IMR-90 (cell line): ENCODE results near the gene CRTAC1. TPM values are rescaled to one million over a fixed set of nuclear protein-coding genes. Genes with fewer than 3 reads are reported as not detected.

Experiments used
- ATAC-seq: fragments of 200-7000 bp; cut with Tn5 transposase; 2 replicates; pipeline ENCODE4 v1.9.1; 2020; ENCODE audit warnings: low read depth, mild to moderate bottlenecking, moderate library complexity
- BruUV-seq: library from RNA; stranded (reverse); fragments of 400-500 nt; replicated peaks from 2 replicates; lab custom pipeline; 2021; lab: Mats Ljungman, UMichigan
- CTCF ChIA-PET: fragments of 300-600 bp; formaldehyde crosslinking; extraction: SDS; loops from one replicate; lab custom pipeline; 2021; ENCODE audit warnings: antibody characterized with exemption; lab: Yijun Ruan, JAX
- POLR2A ChIA-PET: fragments of 300-600 bp; sonication (Branson Sonifier 250); formaldehyde crosslinking; loops from one replicate; lab custom pipeline; 2022; ENCODE audit warnings: antibody characterized with exemption; ENCODE audit not compliant: unreplicated experiment; lab: Charles Lee
- DNase-seq: peaks from one replicate; pipeline ENCODE4 v3.0.0; 2013
- H2AFZ ChIP-seq: replicated peaks from 2 replicates; pipeline ENCODE3; 2013; ENCODE audit warnings: low read length, mild to moderate bottlenecking; ENCODE audit not compliant: poor library complexity
- H2AK5ac ChIP-seq: 2 replicates; pipeline ENCODE4 v1.6.1; 2013; ENCODE audit warnings: low read depth, low read length, inconsistent platforms
- H2AK9ac ChIP-seq: replicated peaks from 2 replicates; pipeline ENCODE3; 2013; ENCODE audit warnings: mild to moderate bottlenecking, low read depth, low read length, moderate library complexity; ENCODE audit not compliant: poor library complexity
- H2BK120ac ChIP-seq: 2 replicates; pipeline ENCODE4 v1.6.1; 2013; ENCODE audit warnings: low read depth, low read length, inconsistent platforms
- H2BK15ac ChIP-seq: 3 replicates; pipeline ENCODE4 v1.6.1; 2013; ENCODE audit warnings: low read depth, low read length, inconsistent platforms
- H2BK20ac ChIP-seq: 2 replicates; pipeline ENCODE4 v1.6.1; 2013; ENCODE audit warnings: low read depth, mild to moderate bottlenecking, inconsistent platforms, low read length, moderate library complexity
- H2BK5ac ChIP-seq: 2 replicates; pipeline ENCODE4 v1.6.1; 2013; ENCODE audit warnings: mild to moderate bottlenecking, low read depth, low read length, inconsistent platforms; ENCODE audit not compliant: poor library complexity, severe bottlenecking
- H3K14ac ChIP-seq: replicated peaks from 2 replicates; pipeline ENCODE4 v1.6.1; 2013; ENCODE audit warnings: low read depth, low read length, inconsistent platforms
- H3K18ac ChIP-seq: 2 replicates; pipeline ENCODE4 v1.6.1; 2013; ENCODE audit warnings: low read depth, low read length, control low read depth
- H3K23ac ChIP-seq: 2 replicates; pipeline ENCODE4 v1.6.1; 2013; ENCODE audit warnings: low read depth, low read length, inconsistent platforms
- H3K27ac ChIP-seq: 2 replicates; pipeline ENCODE4 v1.5.1; 2013; ENCODE audit warnings: mild to moderate bottlenecking, control low read depth, low read length; ENCODE audit not compliant: insufficient read depth
- H3K27me3 ChIP-seq: 2 replicates; pipeline ENCODE4 v1.6.1; 2013; ENCODE audit warnings: low read length; ENCODE audit not compliant: control insufficient read depth, insufficient read depth
- H3K36me3 ChIP-seq: 2 replicates; pipeline ENCODE4 v1.6.1; 2013; ENCODE audit warnings: low read length, mixed read lengths; ENCODE audit not compliant: control insufficient read depth, insufficient read depth
- H3K4ac ChIP-seq: 2 replicates; pipeline ENCODE4 v1.6.1; 2013; ENCODE audit warnings: low read depth, low read length, inconsistent platforms
- H3K4me1 ChIP-seq: 2 replicates; pipeline ENCODE4 v1.6.1; 2013; ENCODE audit warnings: low read length, mixed read lengths; ENCODE audit not compliant: control insufficient read depth, insufficient read depth
- H3K4me2 ChIP-seq: 2 replicates; pipeline ENCODE4 v1.6.1; 2013; ENCODE audit warnings: low read depth, mild to moderate bottlenecking, control low read depth, low read length, moderate library complexity
- H3K4me3 ChIP-seq: 2 replicates; pipeline ENCODE4 v1.5.1; 2013; ENCODE audit warnings: low read depth, mild to moderate bottlenecking, control low read depth, low read length, moderate library complexity; ENCODE audit not compliant: insufficient read depth
- H3K56ac ChIP-seq: 2 replicates; pipeline ENCODE4 v1.6.1; 2013; ENCODE audit warnings: low read length, inconsistent platforms; ENCODE audit not compliant: insufficient read depth; ENCODE audit errors: extremely low read depth
- H3K79me1 ChIP-seq, 2 experiments: 2 replicates each; pipeline ENCODE4 v1.6.1; 2013; ENCODE audit warnings: low read length in 2 of 2, inconsistent platforms in 1 of 2, low read depth in 1 of 2
- H3K9ac ChIP-seq: 2 replicates; pipeline ENCODE4 v1.6.1; 2013; ENCODE audit warnings: low read depth, low read length, control low read depth
- H3K9me1 ChIP-seq: 2 replicates; pipeline ENCODE4 v1.6.1; 2013; ENCODE audit warnings: low read length, inconsistent platforms; ENCODE audit not compliant: insufficient read depth
- H3K9me3 ChIP-seq: 2 replicates; pipeline ENCODE4 v1.6.1; 2013; ENCODE audit warnings: low read length; ENCODE audit not compliant: control insufficient read depth, insufficient read depth
- H4K20me1 ChIP-seq: 2 replicates; pipeline ENCODE4 v1.6.1; 2013; ENCODE audit warnings: low read length, inconsistent platforms; ENCODE audit not compliant: insufficient read depth
- H4K5ac ChIP-seq: 2 replicates; pipeline ENCODE4 v1.6.1; 2013; ENCODE audit warnings: mild to moderate bottlenecking, low read depth, low read length, control low read depth
- H4K8ac ChIP-seq, 2 experiments: 2 replicates each; pipeline ENCODE4 v1.6.1; 2013; ENCODE audit warnings: low read depth in 2 of 2, low read length in 2 of 2, control low read depth in 1 of 2, inconsistent platforms in 1 of 2
- H4K91ac ChIP-seq: 2 replicates; pipeline ENCODE4 v1.6.1; 2013; ENCODE audit warnings: low read depth, low read length, inconsistent platforms; ENCODE audit not compliant: insufficient read depth
- MAFK ChIP-seq: IDR thresholded peaks from 2 replicates; pipeline ENCODE4 v1.6.1; 2012; ENCODE audit warnings: low read depth, low read length, improper control_type of control experiment
- MXI1 ChIP-seq: IDR thresholded peaks from 2 replicates; pipeline ENCODE4 v1.6.1; 2012; ENCODE audit warnings: low read depth, mild to moderate bottlenecking, low read length, moderate library complexity, borderline replicate concordance
- NFE2L2 ChIP-seq: fragments of 150-350 bp; IDR thresholded peaks from 2 replicates; pipeline ENCODE4 v1.6.1; 2016; ENCODE audit warnings: low read depth, mild to moderate bottlenecking, low read length
- POLR2A ChIP-seq: IDR thresholded peaks from 2 replicates; pipeline ENCODE4 v1.6.1; 2012; ENCODE audit warnings: mild to moderate bottlenecking, low read depth, low read length
- RCOR1 ChIP-seq: IDR thresholded peaks from 2 replicates; pipeline ENCODE4 v1.6.1; 2012; ENCODE audit warnings: mild to moderate bottlenecking, low read length, improper control_type of control experiment; ENCODE audit not compliant: insufficient replicate concordance
- WGBS, 2 experiments: methylation state at CpG; one replicate each; pipeline versions ENCODE4 v1.1.5 to v1.1.7; 2013; ENCODE audit warnings: missing lambda C conversion rate in 2 of 2; ENCODE audit not compliant: insufficient read length in 1 of 2; ENCODE audit errors: extremely low coverage in 2 of 2; 5-methylcytosine and 5-hydroxymethylcytosine counted together
- dilution Hi-C: fragments of 300-500 bp; cut with HindIII; formaldehyde crosslinking; loops from one replicate; pipeline ENCODE4 v1.14.3; 2018; ENCODE audit warnings: low sequenced_read_pairs; ENCODE audit not compliant: unreplicated experiment
- in situ Hi-C: fragments of 300-500 bp; cut with MboI; formaldehyde crosslinking; loops from 3 replicates; pipeline ENCODE4 v1.14.3; 2019; ENCODE audit warnings: low sequenced_read_pairs, inconsistent platforms, mixed read lengths
- intact Hi-C: fragments of 100-400 bp; cut with micrococcal nuclease; formaldehyde crosslinking; loops from 2 replicates; pipeline ENCODE4 v1.10.0; 2022
- polyA plus RNA-seq, 3 experiments: library from polyadenylated mRNA; depleted of rRNA; stranded (reverse); fragments of >200 nt; gene quantifications; 2 replicates each; pipeline ENCODE4 v1.2.3, GENCODE V29; 2012; ENCODE audit warnings: low replicate concordance in 1 of 3
- total RNA-seq: library from RNA; depleted of rRNA; stranded (reverse); fragments of >200 nt; gene quantifications from 2 replicates; pipeline ENCODE4 v1.2.3, GENCODE V29; 2012
- TF ChIP-seq, protein P1 (sequence below): conservative IDR thresholded peaks from 2 replicates; pipeline ENCODE4 v1.5.1; 2012; ENCODE audit warnings: mild to moderate bottlenecking, low read depth, low read length, improper control_type of control experiment
- TF ChIP-seq, protein P2 (sequence below): fragments of 150-350 bp; IDR thresholded peaks from 2 replicates; pipeline ENCODE4 v1.6.1; 2017; ENCODE audit warnings: mild to moderate bottlenecking, antibody characterized with exemption, low read length, low read depth

The CRTAC1 gene
- total and polyA plus RNA-seq, 2 of the 4 experiments (the other 2 are of a cell fraction): not detected

DNA sequence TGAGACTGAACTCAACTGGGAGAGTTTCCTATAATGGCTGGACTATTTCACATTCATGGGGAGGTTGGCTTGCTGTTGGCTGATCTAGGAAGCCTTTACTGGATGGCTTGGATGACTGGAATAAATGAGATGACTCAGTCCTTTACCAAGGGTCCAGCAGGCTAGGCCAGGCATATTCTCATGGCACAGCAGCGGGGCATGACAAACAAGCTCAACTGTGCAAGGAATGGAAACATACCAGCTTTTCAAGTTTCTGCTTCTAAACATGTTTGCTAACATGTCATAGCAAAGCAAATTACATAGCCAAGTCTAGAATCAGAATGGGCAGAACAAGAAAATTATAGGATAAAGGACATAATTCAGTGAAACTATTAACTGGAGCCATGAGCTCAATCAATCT, 46.8 kb upstream of the CRTAC1 start:
- intact Hi-C loops: no loop called here
- CTCF ChIA-PET: no interaction called here

More for the DNA sequence above, 46.8 kb upstream of the CRTAC1 start:
- Histone ChIP-seq H3K9me3 (no peaks in the 10 kb centered on the region), H3K14ac (no peak overlapping the region), H3K9ac (no peak overlapping the region), H2AK9ac (no peak overlapping the region), H3K4me2 (no peak overlapping the region), H3K4me1 (no peaks in the 10 kb centered on the region), H4K5ac (no peak overlapping the region), H3K4me3 (no peak overlapping the region), H2AFZ (no peak overlapping the region), H3K79me1 (no peaks in the 10 kb centered on the region), H4K8ac (no peak overlapping the region), H3K56ac (no peak overlapping the region), H2AK5ac (no peak overlapping the region), H3K9me1 (no peaks in the 10 kb centered on the region), H4K91ac (no peak overlapping the region), H3K36me3 (no peaks in the 10 kb centered on the region), H2BK5ac (no peak overlapping the region), H2BK20ac (no peak overlapping the region), H3K27ac (no peak overlapping the region), H3K4ac (no peak overlapping the region), H3K27me3 (0 out of 2 replicates have a peak, but pooled peaks cover 1% of the 10 kb centered on the region), H3K18ac (no peak overlapping the region), H4K20me1 (no peaks in the 10 kb centered on the region), H2BK15ac (no peak overlapping the region), H2BK120ac (no peak overlapping the region), H3K23ac (no peak overlapping the region)
- dilution Hi-C loops (no loop called here), in situ Hi-C loops (no loop called here)
- no CpG with 5 or more reads among the region's 1 CpG for WGBS, 2 experiments
- TF ChIP-seq MXI1: no peak
- TF ChIP-seq, protein P1, sequence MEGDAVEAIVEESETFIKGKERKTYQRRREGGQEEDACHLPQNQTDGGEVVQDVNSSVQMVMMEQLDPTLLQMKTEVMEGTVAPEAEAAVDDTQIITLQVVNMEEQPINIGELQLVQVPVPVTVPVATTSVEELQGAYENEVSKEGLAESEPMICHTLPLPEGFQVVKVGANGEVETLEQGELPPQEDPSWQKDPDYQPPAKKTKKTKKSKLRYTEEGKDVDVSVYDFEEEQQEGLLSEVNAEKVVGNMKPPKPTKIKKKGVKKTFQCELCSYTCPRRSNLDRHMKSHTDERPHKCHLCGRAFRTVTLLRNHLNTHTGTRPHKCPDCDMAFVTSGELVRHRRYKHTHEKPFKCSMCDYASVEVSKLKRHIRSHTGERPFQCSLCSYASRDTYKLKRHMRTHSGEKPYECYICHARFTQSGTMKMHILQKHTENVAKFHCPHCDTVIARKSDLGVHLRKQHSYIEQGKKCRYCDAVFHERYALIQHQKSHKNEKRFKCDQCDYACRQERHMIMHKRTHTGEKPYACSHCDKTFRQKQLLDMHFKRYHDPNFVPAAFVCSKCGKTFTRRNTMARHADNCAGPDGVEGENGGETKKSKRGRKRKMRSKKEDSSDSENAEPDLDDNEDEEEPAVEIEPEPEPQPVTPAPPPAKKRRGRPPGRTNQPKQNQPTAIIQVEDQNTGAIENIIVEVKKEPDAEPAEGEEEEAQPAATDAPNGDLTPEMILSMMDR: no peak
- no peak for TF ChIP-seq NFE2L2
- TF ChIP-seq RCOR1: no peak
- no peak for TF ChIP-seq POLR2A
- no peak for TF ChIP-seq MAFK
- TF ChIP-seq, protein P2, sequence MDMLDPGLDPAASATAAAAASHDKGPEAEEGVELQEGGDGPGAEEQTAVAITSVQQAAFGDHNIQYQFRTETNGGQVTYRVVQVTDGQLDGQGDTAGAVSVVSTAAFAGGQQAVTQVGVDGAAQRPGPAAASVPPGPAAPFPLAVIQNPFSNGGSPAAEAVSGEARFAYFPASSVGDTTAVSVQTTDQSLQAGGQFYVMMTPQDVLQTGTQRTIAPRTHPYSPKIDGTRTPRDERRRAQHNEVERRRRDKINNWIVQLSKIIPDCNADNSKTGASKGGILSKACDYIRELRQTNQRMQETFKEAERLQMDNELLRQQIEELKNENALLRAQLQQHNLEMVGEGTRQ: no peak
- DNase-seq (no peak), ATAC-seq (no peak)
- POLR2A ChIA-PET: no interaction called here
- BruUV-seq: no TSS peak
